Measurements from ENCODE around the gene EPHB2. TPM values are rescaled to one million over a fixed set of nuclear protein-coding genes. Genes with fewer than 3 reads are reported as not detected.

Gene EPHB2
- total and polyA plus RNA-seq, 7 donors, result 1.2 to 38.6 (median 3.0) TPM

DNA sequence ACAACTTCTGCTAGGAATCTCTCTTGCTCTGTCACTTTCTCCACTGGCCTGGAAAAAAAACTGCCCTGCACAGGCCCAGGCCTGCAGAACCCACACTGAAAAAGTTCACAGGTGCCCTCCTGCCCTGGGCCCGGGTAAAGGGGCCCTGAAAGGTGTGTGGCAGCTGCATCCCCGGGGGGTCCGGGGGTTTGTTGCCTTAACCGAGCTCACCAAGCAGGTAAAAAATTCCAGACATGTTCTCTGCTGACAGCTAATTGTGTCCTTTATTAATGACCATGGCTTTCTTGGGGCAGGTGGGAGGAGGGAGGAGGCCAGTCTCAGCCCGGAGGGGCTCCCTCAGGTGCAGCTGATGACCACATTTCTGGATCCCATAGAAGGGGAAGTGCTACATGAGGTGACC is 139.1 kb downstream of the EPHB2 start:
- no peaks in the 10 kb centered on the region for H3K4me1 ChIP-seq
- H3K4me3 ChIP-seq, result no peak overlapping the region
- 75 to 80% methylated on average over 5 of the region's 5 CpGs for WGBS, 2 donors
- no peak overlapping the region for H3K27ac ChIP-seq
- no peak for DNase-seq
- no peaks in the 10 kb centered on the region for H3K27me3 ChIP-seq
- H3K9me3 ChIP-seq, result no peaks in the 10 kb centered on the region
- H3K36me3 ChIP-seq, result no peaks in the 10 kb centered on the region
- TF ChIP-seq, protein P1, sequence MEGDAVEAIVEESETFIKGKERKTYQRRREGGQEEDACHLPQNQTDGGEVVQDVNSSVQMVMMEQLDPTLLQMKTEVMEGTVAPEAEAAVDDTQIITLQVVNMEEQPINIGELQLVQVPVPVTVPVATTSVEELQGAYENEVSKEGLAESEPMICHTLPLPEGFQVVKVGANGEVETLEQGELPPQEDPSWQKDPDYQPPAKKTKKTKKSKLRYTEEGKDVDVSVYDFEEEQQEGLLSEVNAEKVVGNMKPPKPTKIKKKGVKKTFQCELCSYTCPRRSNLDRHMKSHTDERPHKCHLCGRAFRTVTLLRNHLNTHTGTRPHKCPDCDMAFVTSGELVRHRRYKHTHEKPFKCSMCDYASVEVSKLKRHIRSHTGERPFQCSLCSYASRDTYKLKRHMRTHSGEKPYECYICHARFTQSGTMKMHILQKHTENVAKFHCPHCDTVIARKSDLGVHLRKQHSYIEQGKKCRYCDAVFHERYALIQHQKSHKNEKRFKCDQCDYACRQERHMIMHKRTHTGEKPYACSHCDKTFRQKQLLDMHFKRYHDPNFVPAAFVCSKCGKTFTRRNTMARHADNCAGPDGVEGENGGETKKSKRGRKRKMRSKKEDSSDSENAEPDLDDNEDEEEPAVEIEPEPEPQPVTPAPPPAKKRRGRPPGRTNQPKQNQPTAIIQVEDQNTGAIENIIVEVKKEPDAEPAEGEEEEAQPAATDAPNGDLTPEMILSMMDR (IDR thresholded peaks at IDR 0.05), result no peak
- no peak for TF ChIP-seq EP300 (IDR thresholded peaks at IDR 0.05)
- no peak for TF ChIP-seq POLR2AphosphoS5 (IDR thresholded peaks at IDR 0.05)
- TF ChIP-seq POLR2A (IDR thresholded peaks at IDR 0.05), result no peak
- intact Hi-C loops (cut with DNase I), result no loop called here

DNA sequence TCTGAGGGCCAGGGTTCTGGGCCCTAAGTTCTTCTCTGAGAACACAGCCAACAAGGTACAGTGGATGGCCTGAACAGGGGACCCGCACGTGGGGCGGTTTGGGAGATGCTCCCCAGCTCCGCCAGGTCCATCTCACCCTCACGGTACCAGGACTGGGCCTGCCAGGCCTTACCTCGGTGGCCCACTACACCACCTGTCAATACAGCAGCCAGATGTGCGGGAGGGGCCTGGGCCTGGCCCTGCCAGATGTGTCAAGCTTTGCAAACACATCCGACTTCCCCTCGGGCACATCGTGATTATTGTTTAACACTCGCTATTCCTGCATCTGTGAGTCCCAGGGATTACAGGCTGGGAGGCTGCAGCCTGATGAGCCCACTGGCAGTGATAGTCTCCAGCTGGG is 139.6 kb downstream of the EPHB2 start:
- Histone ChIP-seq H3K36me3 (no peaks in the 10 kb centered on the region), H3K9me3 (no peaks in the 10 kb centered on the region), H3K4me1 (no peaks in the 10 kb centered on the region), H3K27ac (no peak overlapping the region), H3K4me3 (no peak overlapping the region), H3K27me3 (no peaks in the 10 kb centered on the region)
- TF ChIP-seq, protein P1 (IDR thresholded peaks at IDR 0.05), result no peak
- TF ChIP-seq EP300 (IDR thresholded peaks at IDR 0.05), result no peak
- TF ChIP-seq POLR2AphosphoS5 (IDR thresholded peaks at IDR 0.05), result no peak
- TF ChIP-seq POLR2A (IDR thresholded peaks at IDR 0.05), result no peak
- DNase-seq, result no peak
- intact Hi-C loops (cut with DNase I), result no loop called here
- WGBS, 2 donors, result 66 to 71% methylated on average over 11 of the region's 11 CpGs

DNA sequence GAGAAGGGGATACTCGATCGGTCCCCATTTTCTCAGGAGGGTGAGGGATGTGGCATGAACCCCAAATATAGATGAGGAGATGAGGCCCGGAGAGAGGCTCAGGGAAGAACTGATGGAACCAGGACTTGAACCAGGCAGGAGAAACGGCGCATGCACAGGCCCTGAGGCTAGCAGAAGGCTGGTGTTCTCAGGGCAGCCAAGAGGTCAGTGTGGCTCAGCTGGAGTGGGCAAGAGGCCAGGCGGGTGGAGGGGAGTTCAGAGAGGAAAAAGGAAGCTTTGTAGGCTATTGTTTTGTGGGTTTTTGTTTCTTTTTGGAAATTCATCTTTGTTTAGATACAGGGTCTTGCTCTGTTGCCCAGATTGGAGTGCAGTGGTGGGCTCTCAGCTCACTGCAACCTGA is 140.0 kb downstream of the EPHB2 start:
- intact Hi-C loops (cut with DNase I), result no loop called here
- Histone ChIP-seq H3K36me3 (no peaks in the 10 kb centered on the region), H3K27me3 (no peaks in the 10 kb centered on the region), H3K4me3 (no peak overlapping the region), H3K27ac (no peak overlapping the region), H3K9me3 (no peaks in the 10 kb centered on the region), H3K4me1 (no peaks in the 10 kb centered on the region)
- WGBS, 2 donors, result 83 to 85% methylated on average over 6 of the region's 6 CpGs
- DNase-seq, result no peak
- TF ChIP-seq, protein P1 (IDR thresholded peaks at IDR 0.05), result no peak
- no peak for TF ChIP-seq EP300 (IDR thresholded peaks at IDR 0.05)

DNA sequence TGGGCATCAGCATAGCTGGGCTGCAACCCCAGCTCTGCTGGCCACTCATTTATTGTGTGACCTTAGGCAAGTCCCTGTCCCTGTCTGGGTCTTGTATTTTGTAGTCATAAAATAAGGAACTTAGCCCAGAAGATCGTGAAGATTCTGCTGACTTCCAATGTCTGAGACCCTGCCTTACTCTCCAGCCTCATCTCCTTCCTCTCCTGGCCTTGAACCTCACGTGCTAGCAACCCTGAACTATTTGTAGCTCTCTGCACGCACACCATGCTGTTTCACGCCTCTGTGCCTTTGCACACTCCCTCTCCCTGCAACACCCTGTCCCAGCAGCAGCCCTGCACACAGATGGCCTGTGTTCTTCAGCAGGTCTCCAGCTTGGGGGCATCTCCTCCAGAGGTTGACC is 140.9 kb downstream of the EPHB2 start:
- Histone ChIP-seq H3K4me3 (no peak overlapping the region), H3K36me3 (no peaks in the 10 kb centered on the region), H3K27ac (no peak overlapping the region), H3K27me3 (no peaks in the 10 kb centered on the region), H3K9me3 (no peaks in the 10 kb centered on the region), H3K4me1 (no peaks in the 10 kb centered on the region)
- no peak for DNase-seq
- TF ChIP-seq EP300 (IDR thresholded peaks at IDR 0.05) (no peak), POLR2AphosphoS5 (IDR thresholded peaks at IDR 0.05) (no peak), POLR2A (IDR thresholded peaks at IDR 0.05) (no peak)
- TF ChIP-seq, protein P1 (IDR thresholded peaks at IDR 0.05), result no peak
- 66 to 79% methylated on average over 4 of the region's 4 CpGs for WGBS, 2 donors
- intact Hi-C loops (cut with DNase I), result no loop called here

DNA sequence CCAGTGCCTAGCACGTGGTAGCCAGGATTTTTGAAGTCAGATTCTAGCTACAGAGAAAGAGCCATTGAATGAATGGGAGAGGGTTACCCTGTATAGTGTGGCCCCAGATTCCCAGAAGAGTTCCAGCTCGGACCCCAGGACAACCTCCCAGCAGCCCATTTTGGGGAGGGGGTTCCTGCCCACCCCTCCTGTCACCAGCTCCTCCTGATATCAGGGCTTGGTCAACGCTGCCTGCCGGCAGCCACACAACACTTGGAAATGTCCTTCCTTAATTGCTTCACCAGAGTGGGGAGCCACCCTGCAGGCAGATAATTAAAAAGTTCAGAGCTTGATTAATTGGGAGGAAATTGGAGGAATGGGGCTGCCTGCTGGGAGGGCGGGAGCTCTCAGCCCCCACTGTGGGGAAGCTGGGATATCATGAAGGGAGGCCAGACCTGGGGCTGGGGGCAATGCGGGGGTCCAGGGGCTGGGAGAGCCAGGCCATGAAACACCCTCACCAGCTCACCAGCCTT is 141.6 kb downstream of the EPHB2 start:
- Histone ChIP-seq H3K27ac (no peak overlapping the region), H3K4me3 (no peak overlapping the region), H3K27me3 (no peaks in the 10 kb centered on the region), H3K4me1 (no peaks in the 10 kb centered on the region), H3K36me3 (no peaks in the 10 kb centered on the region), H3K9me3 (no peaks in the 10 kb centered on the region)
- intact Hi-C loops (cut with DNase I), result no loop called here
- no peak for TF ChIP-seq EP300 (IDR thresholded peaks at IDR 0.05)
- 91 to 95% methylated on average over 6 of the region's 6 CpGs for WGBS, 2 donors
- DNase-seq, result no peak

Measured in sigmoid colon (tissue), 7 donors.